ENCODE measurements around the gene PKNOX1. TPM values are rescaled to one million over a fixed set of nuclear protein-coding genes. Genes with fewer than 3 reads are reported as not detected.
A peak's percentile ranks its signal among the peaks of the same experiment; 100 is the strongest.
"Not testable (repeated sequence)": the region's sequence is repeated elsewhere in the genome, so short reads cannot be mapped to it uniquely, and the experiment has no call there.

The PKNOX1 gene
- 18.0 and 20.1 TPM in 2 replicates for total RNA-seq (2014; rRNA removed; shearing (Covaris generic))

- DNase-seq (ENCODE audit: low read depth) = peak; percentile 100
Observed at GRCh38 chr21:42973991-42974831, at the start of gene PKNOX1. Gene PKNOX1, plus strand, starts transcription at chr21:42974562. Its CDS starts 29,820 bp downstream, at chr21:43004382.

- DNase-seq (ENCODE audit: low read depth) = no peak
Observed at GRCh38 chr21:42925114-42925926, 49.0 kb upstream of the PKNOX1 start, which contains the start of gene ERVH48-1. Gene ERVH48-1, minus strand, starts transcription at chr21:42925630. Its CDS starts 6,624 bp downstream, at chr21:42919006.

- DNase-seq (ENCODE audit: low read depth) = not testable (repeated sequence)
Observed at GRCh38 chr21:42927474-42928200, 46.7 kb upstream of the PKNOX1 start.

GRCh38 chr21:42929969-42930368, 44.4 kb upstream of the PKNOX1 start:
- no peak for DNase-seq (ENCODE audit: low read depth)

GRCh38 chr21:42931560-42932235, 42.7 kb upstream of the PKNOX1 start:
- DNase-seq (ENCODE audit: low read depth) = no peak

- not testable (repeated sequence) for DNase-seq (ENCODE audit: low read depth)
Observed at GRCh38 chr21:42932378-42933136, 41.8 kb upstream of the PKNOX1 start.

GRCh38 chr21:42933137-42933970, 41.0 kb upstream of the PKNOX1 start:
- not testable (repeated sequence) for DNase-seq (ENCODE audit: low read depth)

- not testable (repeated sequence) for DNase-seq (ENCODE audit: low read depth)
Observed at GRCh38 chr21:42933973-42934372, 40.4 kb upstream of the PKNOX1 start.

GRCh38 chr21:42936360-42936759, 38.0 kb upstream of the PKNOX1 start:
- not testable (repeated sequence) for DNase-seq (ENCODE audit: low read depth)

GRCh38 chr21:42937034-42937940, 37.1 kb upstream of the PKNOX1 start:
- DNase-seq (ENCODE audit: low read depth) = not testable (repeated sequence)

GRCh38 chr21:42937960-42938605, 36.3 kb upstream of the PKNOX1 start:
- DNase-seq (ENCODE audit: low read depth) = no peak

- not testable (repeated sequence) for DNase-seq (ENCODE audit: low read depth)
Observed at GRCh38 chr21:42938606-42938995, 35.8 kb upstream of the PKNOX1 start.

GRCh38 chr21:42939582-42940413, 34.6 kb upstream of the PKNOX1 start:
- peak; percentile 90 for DNase-seq (ENCODE audit: low read depth)

GRCh38 chr21:42941696-42942085, 32.7 kb upstream of the PKNOX1 start:
- DNase-seq (ENCODE audit: low read depth) = no peak

- DNase-seq (ENCODE audit: low read depth) = no peak
Observed at GRCh38 chr21:42942244-42942643, 32.1 kb upstream of the PKNOX1 start.

- not testable (repeated sequence) for DNase-seq (ENCODE audit: low read depth)
Observed at GRCh38 chr21:42949094-42949755, 25.1 kb upstream of the PKNOX1 start.

Data from Daoy (cell line).